ENCODE data around the gene GBGT1.

Gene GBGT1

DNA sequence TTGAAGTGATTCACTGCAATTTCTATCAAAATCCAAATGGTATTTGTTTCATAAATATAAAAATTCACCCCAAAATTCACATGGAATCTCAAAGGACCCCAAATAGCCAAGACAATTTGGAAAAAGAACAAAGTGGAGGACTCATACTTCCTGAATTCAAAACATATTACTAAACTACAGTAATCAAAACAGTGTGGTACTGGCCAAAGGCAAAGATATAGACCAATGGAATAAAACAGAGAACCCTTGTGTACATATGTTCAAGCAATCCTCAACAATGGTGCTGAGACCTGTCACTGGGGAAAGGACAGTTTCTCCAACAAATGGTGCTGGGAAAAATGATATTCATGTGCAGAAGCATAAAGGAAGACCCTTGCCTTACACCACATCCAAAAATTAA is 31.3 kb upstream of the GBGT1 start:
- no peak for TF ChIP-seq EZH2 (IDR thresholded peaks at IDR 0.05; ENCODE audit: borderline replicate concordance, low read depth, low read length, severe bottlenecking)
- TF ChIP-seq, protein P1, sequence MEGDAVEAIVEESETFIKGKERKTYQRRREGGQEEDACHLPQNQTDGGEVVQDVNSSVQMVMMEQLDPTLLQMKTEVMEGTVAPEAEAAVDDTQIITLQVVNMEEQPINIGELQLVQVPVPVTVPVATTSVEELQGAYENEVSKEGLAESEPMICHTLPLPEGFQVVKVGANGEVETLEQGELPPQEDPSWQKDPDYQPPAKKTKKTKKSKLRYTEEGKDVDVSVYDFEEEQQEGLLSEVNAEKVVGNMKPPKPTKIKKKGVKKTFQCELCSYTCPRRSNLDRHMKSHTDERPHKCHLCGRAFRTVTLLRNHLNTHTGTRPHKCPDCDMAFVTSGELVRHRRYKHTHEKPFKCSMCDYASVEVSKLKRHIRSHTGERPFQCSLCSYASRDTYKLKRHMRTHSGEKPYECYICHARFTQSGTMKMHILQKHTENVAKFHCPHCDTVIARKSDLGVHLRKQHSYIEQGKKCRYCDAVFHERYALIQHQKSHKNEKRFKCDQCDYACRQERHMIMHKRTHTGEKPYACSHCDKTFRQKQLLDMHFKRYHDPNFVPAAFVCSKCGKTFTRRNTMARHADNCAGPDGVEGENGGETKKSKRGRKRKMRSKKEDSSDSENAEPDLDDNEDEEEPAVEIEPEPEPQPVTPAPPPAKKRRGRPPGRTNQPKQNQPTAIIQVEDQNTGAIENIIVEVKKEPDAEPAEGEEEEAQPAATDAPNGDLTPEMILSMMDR (IDR thresholded peaks at IDR 0.05; ENCODE audit: borderline replicate concordance, extremely low read depth, low read length, poor library complexity, severe bottlenecking): no peak
- H3K36me3 ChIP-seq (ENCODE audit: insufficient read depth, low read length): no peaks in the 10 kb centered on the region
- DNase-seq (no peak), ATAC-seq (ENCODE audit: insufficient read depth, low read depth) (no peak)
- no peak overlapping the region for H3K4me3 ChIP-seq (ENCODE audit: low read depth in 1 of 2, low read length in 2 of 2)
- no peak overlapping the region for H3K4me2 ChIP-seq (ENCODE audit: insufficient read depth, low read length)
- no peaks in the 10 kb centered on the region for H3K9me3 ChIP-seq (ENCODE audit: insufficient read depth, low read length, severe bottlenecking)
- no peaks in the 10 kb centered on the region for H3K27me3 ChIP-seq (ENCODE audit: insufficient read depth, low read length, poor library complexity)
- H3K79me2 ChIP-seq (ENCODE audit: insufficient read depth, low read length): no peaks in the 10 kb centered on the region
- no peak overlapping the region for H3K27ac ChIP-seq (ENCODE audit: low read length)
- H2AFZ ChIP-seq (ENCODE audit: low read depth, low read length): no peak overlapping the region
- H3K4me1 ChIP-seq (ENCODE audit: insufficient read depth, low read length): no peaks in the 10 kb centered on the region
- no peaks in the 10 kb centered on the region for H4K20me1 ChIP-seq (ENCODE audit: insufficient read depth, low read length)
- no peak overlapping the region for H3K9ac ChIP-seq (ENCODE audit: low read depth, low read length)

DNA sequence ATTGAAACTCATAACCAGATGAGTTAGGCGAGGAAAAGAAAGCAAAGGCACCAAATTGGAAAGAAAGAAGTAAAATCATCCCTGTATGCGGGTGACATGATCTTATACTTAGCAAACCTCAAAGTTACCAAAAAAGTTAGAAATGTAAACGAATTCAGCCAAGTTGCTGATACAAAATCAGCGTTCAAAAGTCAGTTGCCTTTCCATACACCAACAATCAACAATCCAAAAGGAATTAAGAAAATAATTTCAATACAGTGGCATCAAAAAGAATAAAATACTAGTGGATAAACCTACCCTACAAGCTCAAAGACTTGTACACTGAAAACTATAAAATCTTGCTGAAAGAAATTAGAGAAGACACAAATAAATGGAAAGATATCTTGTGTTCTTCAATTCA is 30.9 kb upstream of the GBGT1 start:
- no peaks in the 10 kb centered on the region for H3K9me3 ChIP-seq (ENCODE audit: insufficient read depth, low read length, severe bottlenecking)
- H3K36me3 ChIP-seq (ENCODE audit: insufficient read depth, low read length): no peaks in the 10 kb centered on the region
- TF ChIP-seq, protein P1 (IDR thresholded peaks at IDR 0.05; ENCODE audit: borderline replicate concordance, extremely low read depth, low read length, poor library complexity, severe bottlenecking): no peak
- TF ChIP-seq EZH2 (IDR thresholded peaks at IDR 0.05; ENCODE audit: borderline replicate concordance, low read depth, low read length, severe bottlenecking): no peak
- no peaks in the 10 kb centered on the region for H3K27me3 ChIP-seq (ENCODE audit: insufficient read depth, low read length, poor library complexity)
- H4K20me1 ChIP-seq (ENCODE audit: insufficient read depth, low read length): no peaks in the 10 kb centered on the region
- ATAC-seq (ENCODE audit: insufficient read depth, low read depth) (no peak), DNase-seq (no peak)
- no peak overlapping the region for H3K4me2 ChIP-seq (ENCODE audit: insufficient read depth, low read length)
- H3K4me1 ChIP-seq (ENCODE audit: insufficient read depth, low read length): no peaks in the 10 kb centered on the region
- H3K4me3 ChIP-seq (ENCODE audit: low read depth in 1 of 2, low read length in 2 of 2): no peak overlapping the region
- no peak overlapping the region for H3K27ac ChIP-seq (ENCODE audit: low read length)
- H3K79me2 ChIP-seq (ENCODE audit: insufficient read depth, low read length): no peaks in the 10 kb centered on the region
- H3K9ac ChIP-seq (ENCODE audit: low read depth, low read length): no peak overlapping the region
- H2AFZ ChIP-seq (ENCODE audit: low read depth, low read length): no peak overlapping the region

DNA sequence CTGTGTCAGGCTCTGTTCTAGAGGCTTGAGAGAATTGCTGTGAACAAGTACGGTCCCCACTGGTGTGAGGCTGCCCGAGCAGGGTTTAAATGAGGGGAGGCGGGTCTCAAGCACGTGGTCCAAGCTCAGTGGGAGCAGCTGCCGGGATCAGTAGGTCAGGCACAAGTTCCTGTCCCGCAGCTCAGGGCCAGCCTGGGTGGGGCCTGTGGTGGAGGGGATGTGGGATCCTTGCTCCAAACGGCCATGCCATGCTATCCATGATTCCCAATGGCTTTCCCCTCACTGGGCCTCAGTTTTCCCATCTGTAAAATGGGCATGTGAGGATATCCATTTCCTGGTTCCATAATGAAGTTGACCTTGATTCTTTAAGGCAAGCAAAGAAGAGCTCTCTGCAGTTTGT is 28.3 kb upstream of the GBGT1 start:
- Histone ChIP-seq H3K4me2 (ENCODE audit: insufficient read depth, low read length) (no peak overlapping the region), H3K9me3 (ENCODE audit: insufficient read depth, low read length, severe bottlenecking) (no peaks in the 10 kb centered on the region), H3K79me2 (ENCODE audit: insufficient read depth, low read length) (no peaks in the 10 kb centered on the region), H3K36me3 (ENCODE audit: insufficient read depth, low read length) (no peaks in the 10 kb centered on the region), H3K4me3 (ENCODE audit: low read depth in 1 of 2, low read length in 2 of 2) (no peak overlapping the region), H3K4me1 (ENCODE audit: insufficient read depth, low read length) (no peaks in the 10 kb centered on the region), H3K27ac (ENCODE audit: low read length) (no peak overlapping the region), H3K27me3 (ENCODE audit: insufficient read depth, low read length, poor library complexity) (peaks cover 3% of the 10 kb centered on the region), H4K20me1 (ENCODE audit: insufficient read depth, low read length) (no peaks in the 10 kb centered on the region), H2AFZ (ENCODE audit: low read depth, low read length) (no peak overlapping the region), H3K9ac (ENCODE audit: low read depth, low read length) (no peak overlapping the region)
- TF ChIP-seq EZH2 (IDR thresholded peaks at IDR 0.05; ENCODE audit: borderline replicate concordance, low read depth, low read length, severe bottlenecking): no peak
- TF ChIP-seq, protein P1 (IDR thresholded peaks at IDR 0.05; ENCODE audit: borderline replicate concordance, extremely low read depth, low read length, poor library complexity, severe bottlenecking): no peak
- DNase-seq (no peak), ATAC-seq (ENCODE audit: insufficient read depth, low read depth) (no peak)

DNA sequence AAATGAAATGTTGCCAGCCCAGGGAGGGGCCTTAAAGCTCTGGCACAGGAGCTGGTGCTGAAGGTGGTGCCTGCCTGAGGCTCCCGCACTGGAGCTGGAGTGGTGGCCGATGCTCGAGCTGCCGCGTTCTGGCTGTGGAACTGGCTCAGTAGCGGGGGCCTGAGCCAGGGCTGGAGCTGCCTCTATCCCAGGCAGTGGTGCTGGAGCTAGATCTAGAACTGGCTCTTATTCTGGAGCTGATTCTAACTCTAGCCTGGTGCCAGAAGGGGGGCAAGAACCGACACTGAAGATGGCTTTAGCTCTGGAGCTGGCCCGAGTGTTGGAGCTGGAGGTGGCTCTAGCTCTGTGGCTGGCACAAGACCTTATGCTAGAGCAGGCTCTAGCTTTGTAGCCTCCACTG is 26.1 kb upstream of the GBGT1 start:
- H3K9ac ChIP-seq (ENCODE audit: low read depth, low read length): no peak overlapping the region
- no peaks in the 10 kb centered on the region for H3K79me2 ChIP-seq (ENCODE audit: insufficient read depth, low read length)
- no peak overlapping the region for H2AFZ ChIP-seq (ENCODE audit: low read depth, low read length)
- ATAC-seq (ENCODE audit: insufficient read depth, low read depth): no peak
- H3K9me3 ChIP-seq (ENCODE audit: insufficient read depth, low read length, severe bottlenecking): no peaks in the 10 kb centered on the region
- H3K27ac ChIP-seq (ENCODE audit: low read length): no peak overlapping the region
- no peaks in the 10 kb centered on the region for H3K36me3 ChIP-seq (ENCODE audit: insufficient read depth, low read length)
- H3K4me3 ChIP-seq (ENCODE audit: low read depth in 1 of 2, low read length in 2 of 2): no peak overlapping the region
- no peak for DNase-seq
- peaks cover 3% of the 10 kb centered on the region for H3K27me3 ChIP-seq (ENCODE audit: insufficient read depth, low read length, poor library complexity)
- H4K20me1 ChIP-seq (ENCODE audit: insufficient read depth, low read length): no peaks in the 10 kb centered on the region
- peaks cover 4% of the 10 kb centered on the region; the same call in 1 of the 2 replicates for H3K4me1 ChIP-seq (ENCODE audit: insufficient read depth, low read length)
- TF ChIP-seq, protein P1 (IDR thresholded peaks at IDR 0.05; ENCODE audit: borderline replicate concordance, extremely low read depth, low read length, poor library complexity, severe bottlenecking): no peak
- TF ChIP-seq EZH2 (IDR thresholded peaks at IDR 0.05; ENCODE audit: borderline replicate concordance, low read depth, low read length, severe bottlenecking): no peak
- H3K4me2 ChIP-seq (ENCODE audit: insufficient read depth, low read length): no peak overlapping the region

All from DND-41 (cell line).